GM12878 (cell line): ENCODE results near the gene ABHD17A. TPM values are rescaled to one million over a fixed set of nuclear protein-coding genes. Genes with fewer than 3 reads are reported as not detected.

Experiments used
- ATAC-seq: fragments of 200-7000 bp; cut with Tn5 transposase; 3 replicates; pipeline ENCODE4 v1.9.1; 2020; ENCODE audit warnings: mild to moderate bottlenecking, moderate library complexity
- BruUV-seq: library from RNA; stranded (reverse); fragments of 400-500 nt; replicated peaks from 2 replicates; lab custom pipeline; 2021; lab: Mats Ljungman, UMichigan
- CTCF ChIA-PET: fragments of 300-600 bp; sonication (Branson Sonifier 250); formaldehyde crosslinking; extraction: SDS; loops from one replicate; lab custom pipeline; 2021; ENCODE audit warnings: inconsistent platforms; lab: Yijun Ruan, JAX
- POLR2A ChIA-PET: fragments of 350-600 bp; formaldehyde crosslinking; extraction: SDS; loops from one replicate; lab custom pipeline; 2021; ENCODE audit warnings: inconsistent platforms; lab: Charles Lee
- RAD21 ChIA-PET: fragments of 300-600 bp; sonication (Branson Sonifier 250); formaldehyde crosslinking; loops from one replicate; lab custom pipeline; 2023; ENCODE audit warnings: antibody characterized with exemption; ENCODE audit not compliant: unreplicated experiment; lab: Charles Lee
- SMC1A ChIA-PET: fragments of 300-600 bp; sonication (Branson Sonifier 250); formaldehyde crosslinking; loops from one replicate; lab custom pipeline; 2023; ENCODE audit not compliant: unreplicated experiment, uncharacterized antibody; lab: Charles Lee
- DNase-seq: peaks from one replicate; pipeline ENCODE4 v3.0.0-alpha.2; 2011; ENCODE audit warnings: low read depth, low spot score
- FAIRE-seq: peaks from 3 replicates; lab custom pipeline; 2011; peaks lifted over from hg19 to GRCh38; lab: Jason Lieb, UNC
- H2AFZ ChIP-seq: 2 replicates; pipeline ENCODE4 v1.6.0; 2011; ENCODE audit warnings: low read depth, low read length, control low read depth; ENCODE audit not compliant: control insufficient read depth
- H3K27ac ChIP-seq: 2 replicates; pipeline ENCODE4 v1.5.1; 2011; ENCODE audit warnings: control low read depth; ENCODE audit not compliant: control insufficient read depth, insufficient read depth
- H3K27me3 ChIP-seq, 2 experiments: replicated peaks in 1 of 2; 2 replicates each; pipeline versions ENCODE4 v1.6.0 to v1.6.1; 2011; ENCODE audit warnings: low read length in 1 of 2; ENCODE audit not compliant: control insufficient read depth in 2 of 2, insufficient read depth in 2 of 2
- H3K36me3 ChIP-seq, 2 experiments: 2 replicates each; pipeline ENCODE4 v1.5.1; 2011; ENCODE audit warnings: low read length in 1 of 2; ENCODE audit not compliant: control insufficient read depth in 2 of 2, insufficient read depth in 2 of 2
- H3K4me1 ChIP-seq: 2 replicates; pipeline ENCODE4 v1.6.1; 2011; ENCODE audit warnings: mild to moderate bottlenecking, low read length, moderate library complexity, mixed read lengths; ENCODE audit not compliant: control insufficient read depth, insufficient read depth
- H3K4me2 ChIP-seq: 2 replicates; pipeline ENCODE4 v1.6.0; 2011; ENCODE audit warnings: control low read depth; ENCODE audit not compliant: control insufficient read depth, insufficient read depth
- H3K4me3 ChIP-seq: fragments of 200-600 bp; sonication (generic); 2 replicates; pipeline ENCODE4 v1.5.1; 2016
- H3K79me2 ChIP-seq: 2 replicates; pipeline ENCODE4 v1.6.0; 2011; ENCODE audit warnings: low read length; ENCODE audit not compliant: control insufficient read depth, insufficient read depth
- H3K9ac ChIP-seq: 2 replicates; pipeline ENCODE4 v1.8.0; 2011; ENCODE audit warnings: low read length, control low read depth, mixed read lengths; ENCODE audit not compliant: control insufficient read depth, insufficient read depth
- H3K9me3 ChIP-seq: replicated peaks from 3 replicates; pipeline ENCODE4 v1.5.1; 2011; ENCODE audit warnings: mild to moderate bottlenecking, low read length; ENCODE audit not compliant: control insufficient read depth, insufficient read depth
- H4K20me1 ChIP-seq: 2 replicates; pipeline ENCODE4 v1.6.0; 2011; ENCODE audit not compliant: control insufficient read depth, insufficient read depth
- BCL11A ChIP-seq: IDR thresholded peaks from 2 replicates; pipeline ENCODE4 v1.6.1; 2011; ENCODE audit warnings: low read depth, low read length
- RELA ChIP-seq: fragments of 450-650 bp; IDR thresholded peaks from 2 replicates; pipeline ENCODE4 v1.8.0; 2014; ENCODE audit warnings: borderline replicate concordance; ENCODE audit not compliant: partially characterized antibody
- SMARCA5 ChIP-seq: fragments of 450-650 bp; IDR thresholded peaks from 2 replicates; pipeline ENCODE4 v1.6.1; 2017; ENCODE audit warnings: mild to moderate bottlenecking
- SREBF1 ChIP-seq: IDR thresholded peaks from 2 replicates; pipeline ENCODE4 v1.6.1; 2012; ENCODE audit warnings: mild to moderate bottlenecking, low read length
- TBL1XR1 ChIP-seq: IDR thresholded peaks from 2 replicates; pipeline ENCODE4 v1.6.1; 2012; ENCODE audit warnings: low read depth, low read length, improper control_type of control experiment
- YY1 ChIP-seq: IDR thresholded peaks from 2 replicates; pipeline ENCODE4 v1.6.1; 2011; ENCODE audit warnings: low read depth, mild to moderate bottlenecking, low read length
- ZNF217 ChIP-seq: fragments of 450-650 bp; IDR thresholded peaks from 2 replicates; pipeline ENCODE4 v1.6.1; 2017; ENCODE audit warnings: antibody characterized with exemption, mild to moderate bottlenecking
- ZNF24 ChIP-seq: fragments of 450-650 bp; IDR thresholded peaks from 2 replicates; pipeline ENCODE4 v1.6.1; 2017; ENCODE audit warnings: antibody characterized with exemption, mild to moderate bottlenecking
- WGBS: methylation state at CpG from one replicate; pipeline ENCODE4 v1.1.6; 2016; ENCODE audit warnings: low lambda C conversion rate; ENCODE audit not compliant: insufficient replicate concordance, insufficient coverage; ENCODE audit errors: missing lambda C conversion rate; 5-methylcytosine and 5-hydroxymethylcytosine counted together
- in situ Hi-C: fragments of 300-500 bp; cut with MboI; formaldehyde crosslinking; loops from 9 replicates; pipeline ENCODE4 v1.14.3; 2018; ENCODE audit warnings: mixed read lengths
- intact Hi-C: fragments of 100-400 bp; cut with micrococcal nuclease; formaldehyde crosslinking; loops from one replicate; pipeline ENCODE4 v1.14.2; 2022; ENCODE audit not compliant: unreplicated experiment
- polyA plus RNA-seq, 11 experiments: library from polyadenylated mRNA; depleted of rRNA in 4 of 11; unstranded in 6 of 11; stranded (reverse) in 5 of 11; fragments of >200 nt; fragmentation: Nextera tagmentation in 4 of 11; fragmentation: Illumina TruSeq in 1 of 11; extraction: Ambion mirVana in 4 of 11; extraction: Trizol in 1 of 11; gene quantifications; 1 replicate in 1 of 11; 2 replicates in 10 of 11; pipeline versions ENCODE4 v1.2.1 to v1.2.3, GENCODE V29; 2011 to 2016; ENCODE audit warnings: inconsistent platforms in 2 of 11, missing spikeins in 2 of 11, low read depth in 1 of 11
- total RNA-seq, 4 experiments: library from RNA; depleted of rRNA in 3 of 4; stranded (reverse); fragments of >200 nt in 3 of 4; fragmentation: Illumina TruSeq in 1 of 4; extraction: Trizol in 1 of 4; gene quantifications; 2 replicates each; pipeline versions ENCODE4 v1.2.1 to v1.2.3, GENCODE V29; 2013 to 2021
- TF ChIP-seq, protein P1 (sequence below): fragments of 450-650 bp; IDR thresholded peaks from 2 replicates; pipeline ENCODE4 v1.6.1; 2016; ENCODE audit warnings: mild to moderate bottlenecking

The ABHD17A gene
- total and polyA plus RNA-seq, 10 of the 15 experiments (the other 5 are each of a cell fraction or from before 2014, with no cell fraction given) = 0.13 to 126 (median 28.8) TPM; not detected in 1

DNA sequence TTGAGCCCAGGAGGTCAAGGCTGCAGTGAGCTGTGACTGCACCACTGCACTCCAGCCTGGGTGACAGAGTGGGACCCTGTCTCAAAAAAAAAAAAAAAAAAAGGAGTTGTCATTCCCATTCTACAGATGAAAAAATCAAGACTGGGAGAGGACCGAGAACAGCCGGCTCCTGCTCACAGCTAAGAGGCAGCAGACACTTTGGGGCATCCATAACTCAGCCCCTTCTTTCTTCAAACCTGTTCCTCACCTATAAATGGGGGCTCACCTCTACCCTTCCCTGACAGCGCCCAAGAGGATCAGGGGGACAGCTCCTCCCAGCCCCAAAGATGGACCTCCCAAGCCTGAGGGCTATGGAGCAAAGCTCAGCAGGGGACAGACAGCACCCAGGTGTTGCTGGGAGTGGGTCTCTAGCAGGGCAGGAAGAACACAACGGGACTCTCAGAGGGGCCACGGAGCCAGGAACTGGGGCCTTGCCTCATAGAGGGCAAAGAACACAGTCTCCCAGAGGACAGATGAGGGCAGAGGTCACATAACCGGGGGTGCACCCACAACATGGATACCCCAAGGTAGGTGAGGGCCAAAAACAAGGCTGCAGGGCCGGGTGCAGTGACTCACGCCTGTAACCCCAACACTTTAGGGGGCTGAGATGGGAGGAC is 18.5 kb downstream of the ABHD17A start:
- WGBS = 86% methylated on average over 8 of the region's 8 CpGs
- ChIA-PET POLR2A (interaction anchor here (0.6 kb wide), 2 partner anchors 63 to 79 kb away, joined by 3 to 4 read pairs; no protein-coding TSS in a partner anchor), SMC1A (interaction anchor here (1.3 kb wide), 1 partner anchor 61 kb away, joined by 5 read pairs; no protein-coding TSS in a partner anchor), CTCF (interaction anchor here (0.7 to 1.7 kb wide), 6 partner anchors 8 to 63 kb away, joined by 3 to 4 read pairs (median 3); partner anchors contain the start of gene ABHD17A), RAD21 (interaction anchor here (0.9 kb wide), 1 partner anchor 10 kb away, joined by 4 read pairs; no protein-coding TSS in a partner anchor)
- DNase-seq (no peak), ATAC-seq (no peak), FAIRE-seq (no peak)
- no peaks in the 10 kb centered on the region for H3K9me3 ChIP-seq
- H3K4me2 ChIP-seq = no peak overlapping the region
- H4K20me1 ChIP-seq = no peaks in the 10 kb centered on the region
- in situ Hi-C loops = loop anchor here (25.0 kb wide), 1 partner anchor 1495 kb away; the partner anchor contains the start of gene NFIC
- no peak overlapping the region for H3K4me3 ChIP-seq
- H3K27me3 ChIP-seq = no peaks in the 10 kb centered on the region
- peaks cover 17% of the 10 kb centered on the region for H3K79me2 ChIP-seq
- no peak overlapping the region for H3K9ac ChIP-seq
- no peak for TF ChIP-seq SREBF1
- TF ChIP-seq, protein P1, sequence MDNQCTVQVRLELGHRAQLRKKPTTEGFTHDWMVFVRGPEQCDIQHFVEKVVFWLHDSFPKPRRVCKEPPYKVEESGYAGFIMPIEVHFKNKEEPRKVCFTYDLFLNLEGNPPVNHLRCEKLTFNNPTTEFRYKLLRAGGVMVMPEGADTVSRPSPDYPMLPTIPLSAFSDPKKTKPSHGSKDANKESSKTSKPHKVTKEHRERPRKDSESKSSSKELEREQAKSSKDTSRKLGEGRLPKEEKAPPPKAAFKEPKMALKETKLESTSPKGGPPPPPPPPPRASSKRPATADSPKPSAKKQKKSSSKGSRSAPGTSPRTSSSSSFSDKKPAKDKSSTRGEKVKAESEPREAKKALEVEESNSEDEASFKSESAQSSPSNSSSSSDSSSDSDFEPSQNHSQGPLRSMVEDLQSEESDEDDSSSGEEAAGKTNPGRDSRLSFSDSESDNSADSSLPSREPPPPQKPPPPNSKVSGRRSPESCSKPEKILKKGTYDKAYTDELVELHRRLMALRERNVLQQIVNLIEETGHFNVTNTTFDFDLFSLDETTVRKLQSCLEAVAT = no peak
- no peak for TF ChIP-seq SMARCA5
- TF ChIP-seq BCL11A = no peak
- no peak for TF ChIP-seq TBL1XR1
- TF ChIP-seq ZNF24 = no peak
- no peak for TF ChIP-seq RELA
- TF ChIP-seq ZNF217 = no peak
- no peak for TF ChIP-seq YY1
- peaks cover 0 to 5% of the 10 kb centered on the region in 2 experiments; a peak in 3 of 4 replicates for H3K36me3 ChIP-seq
- intact Hi-C loops = no loop called here
- BruUV-seq = no TSS peak
- peaks cover 5% of the 10 kb centered on the region; the same call in 1 of the 2 replicates for H3K4me1 ChIP-seq
- no peak overlapping the region for H3K27ac ChIP-seq
- H2AFZ ChIP-seq = no peak overlapping the region
